ENCODE measurements around the gene OPCML.

DNA sequence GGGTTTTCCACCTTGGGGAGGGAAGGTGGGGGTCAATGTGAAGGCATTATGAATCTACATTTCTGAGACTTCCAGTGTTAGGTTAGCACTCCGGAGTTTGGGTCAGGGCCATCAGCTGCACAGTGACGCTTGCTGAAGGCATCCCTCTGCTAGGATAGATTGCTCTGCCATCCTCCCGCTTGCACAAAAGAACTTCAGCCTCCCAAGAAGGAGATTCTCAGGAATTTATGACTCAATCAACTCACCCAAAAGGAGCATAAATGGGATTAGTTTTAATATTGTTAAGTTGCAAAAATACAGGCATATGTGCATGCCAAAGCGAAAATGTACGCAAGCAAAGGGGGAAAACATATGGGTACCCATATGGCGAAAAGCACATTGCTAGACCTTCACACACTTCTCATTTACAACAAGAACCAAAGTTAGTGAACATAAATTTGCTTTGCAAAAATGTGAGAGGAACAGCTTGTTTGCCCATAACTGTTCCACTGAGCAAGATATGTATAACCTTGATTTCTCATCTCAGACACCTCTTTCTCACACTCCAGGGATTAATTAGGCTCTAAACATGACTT, 1013.0 kb downstream of the OPCML start:
- TF ChIP-seq CTCF (optimal IDR thresholded peaks at IDR 0.05 in 1 of 3, IDR thresholded peaks at IDR 0.05 in 1 of 3, conservative IDR thresholded peaks at IDR 0.05 in 1 of 3; ENCODE audit: extremely low read depth in 1 of 3, insufficient read depth in 2 of 3, low read length in 3 of 3) = no peak
- TF ChIP-seq EZH2 (IDR thresholded peaks at IDR 0.05; ENCODE audit: low read length) = no peak

Data from keratinocyte (primary cell).